Sciatic nerve (tissue), 2 donors: ENCODE measurements around the gene OR4F6. TPM values are rescaled to one million over a fixed set of nuclear protein-coding genes. Genes with fewer than 3 reads are reported as not detected.
"Not testable (repeated sequence)": the region's sequence is repeated elsewhere in the genome, so short reads cannot be mapped to it uniquely, and the experiment has no call there.

Experiments used
- ATAC-seq: fragments of 200-7000 bp; cut with Tn5 transposase; one replicate; pipeline ENCODE4 v1.9.1; 2020; ENCODE audit warnings: mild to moderate bottlenecking, moderate library complexity
- DNase-seq: peaks from one replicate; pipeline ENCODE4 v3.0.0-alpha.2; 2020; ENCODE audit warnings: low spot score
- intact Hi-C: fragments of 100-400 bp; cut with DNase I; formaldehyde crosslinking; loops from one replicate; pipeline ENCODE4 v1.14.2; 2022
- total RNA-seq: library from RNA; stranded (reverse); fragmentation: NEBNext Ultra II Directional; extraction: Animal tissue kit (Norgen Biotek cat#: 25700); gene quantifications from one replicate; pipeline ENCODE4 v1.2.1, GENCODE V29; 2021
- donor health status: DM: no; HTN: no; CAD: no.
- donor health status: DM: no; HTN: no; CAD: no.

OR4F6 gene
- total RNA-seq: not detected

GRCh38 chr15:101803209-101803608, at the start of gene OR4F6:
OR4F6 (plus strand) TSS chr15:101803509; CDS start chr15:101805720, 2,211 bp downstream.
- intact Hi-C loops: no loop called here
- no peak for DNase-seq
- ATAC-seq: no peak

- intact Hi-C loops, DNase-seq, ATAC-seq: not testable (repeated sequence)
These were observed 38.5 kb upstream of the OR4F6 start for GRCh38 chr15:101764669-101765339.

DNA sequence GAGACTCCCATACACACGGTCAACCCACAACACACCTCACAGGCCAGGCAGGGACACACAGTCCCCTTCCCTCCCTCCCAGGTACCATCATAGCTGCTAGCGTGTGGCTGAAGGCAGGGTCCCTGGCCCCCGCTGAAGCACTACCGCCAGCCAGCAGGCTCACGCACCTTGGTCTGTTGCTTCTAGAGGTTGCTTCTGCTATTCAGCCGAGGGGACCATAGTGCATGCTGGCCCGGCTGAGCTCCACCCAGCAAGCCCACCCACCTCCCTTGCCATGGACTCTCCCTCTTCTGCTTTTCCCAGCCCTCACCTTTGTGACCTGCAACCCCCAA, 38.0 kb upstream of the OR4F6 start:
- DNase-seq, ATAC-seq, intact Hi-C loops: not testable (repeated sequence)

DNA sequence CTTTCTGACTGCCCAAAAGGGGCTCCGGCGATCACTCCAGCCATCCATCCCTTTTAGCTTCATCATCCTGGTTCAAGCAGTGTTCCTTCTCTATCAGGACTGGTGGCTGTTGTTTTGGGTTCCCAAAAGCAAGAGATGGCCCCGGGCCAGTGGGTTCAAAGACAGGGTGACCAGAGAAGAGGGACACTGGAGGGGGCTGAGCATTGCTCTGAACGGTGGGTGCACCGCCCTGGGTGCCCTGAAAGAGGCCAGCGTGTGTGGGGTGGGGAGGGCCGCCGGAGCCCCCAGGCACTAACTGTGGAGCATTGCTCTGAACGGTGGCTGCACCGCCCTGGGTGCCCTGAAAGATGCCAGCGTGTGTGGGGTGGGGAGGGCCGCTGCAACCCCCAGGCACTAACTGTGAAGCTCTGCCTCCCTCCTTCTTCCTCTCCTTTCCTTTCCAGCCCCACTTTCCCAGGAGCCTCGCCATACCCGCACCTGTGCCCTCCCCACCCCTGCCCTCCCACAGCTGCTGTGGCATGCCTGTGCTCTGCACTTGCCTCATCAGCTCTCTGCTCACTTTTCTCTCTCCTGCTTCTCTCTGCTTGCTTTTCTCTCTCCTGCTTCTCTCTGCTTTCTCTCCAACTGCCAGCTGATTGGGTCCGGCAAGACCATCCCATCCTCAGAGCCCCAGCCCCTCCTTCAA, 37.4 kb upstream of the OR4F6 start:
- DNase-seq (no peak), ATAC-seq (no peak)
- intact Hi-C loops: no loop called here

DNA sequence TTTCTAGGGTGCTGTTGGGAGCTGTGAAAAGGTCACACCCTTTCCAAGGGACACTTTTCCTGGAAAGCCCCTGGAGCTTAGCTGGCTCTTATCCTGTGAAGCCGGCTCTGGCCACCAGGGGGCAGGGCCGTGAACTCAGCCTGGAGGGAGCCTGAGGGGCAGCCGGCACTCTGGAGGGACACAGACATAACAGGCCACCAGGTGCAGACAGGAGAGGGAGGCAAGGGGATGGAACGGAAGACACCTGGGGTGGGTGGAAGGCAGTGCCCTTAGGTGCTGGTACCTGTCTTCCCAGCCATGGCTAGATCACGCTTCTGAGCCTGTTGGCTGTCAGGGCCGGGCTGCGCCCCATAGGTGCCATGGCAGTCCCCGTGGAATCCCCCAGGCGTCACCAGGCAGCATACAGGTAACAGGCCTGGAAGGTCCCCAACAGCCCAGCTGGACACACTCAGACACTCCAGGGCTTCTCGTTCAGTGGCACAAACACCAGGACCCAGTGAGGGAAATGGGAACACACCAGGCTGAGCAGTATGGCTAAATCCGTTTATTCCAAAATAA, 36.1 kb upstream of the OR4F6 start:
- DNase-seq, ATAC-seq, intact Hi-C loops: not testable (repeated sequence)

- no peak for DNase-seq
- ATAC-seq: no peak
- intact Hi-C loops: no loop called here
These were observed 30.4 kb upstream of the OR4F6 start for GRCh38 chr15:101772921-101773320.

- DNase-seq: no peak
- intact Hi-C loops: no loop called here
These were observed 29.7 kb upstream of the OR4F6 start for GRCh38 chr15:101773496-101774100.

DNA sequence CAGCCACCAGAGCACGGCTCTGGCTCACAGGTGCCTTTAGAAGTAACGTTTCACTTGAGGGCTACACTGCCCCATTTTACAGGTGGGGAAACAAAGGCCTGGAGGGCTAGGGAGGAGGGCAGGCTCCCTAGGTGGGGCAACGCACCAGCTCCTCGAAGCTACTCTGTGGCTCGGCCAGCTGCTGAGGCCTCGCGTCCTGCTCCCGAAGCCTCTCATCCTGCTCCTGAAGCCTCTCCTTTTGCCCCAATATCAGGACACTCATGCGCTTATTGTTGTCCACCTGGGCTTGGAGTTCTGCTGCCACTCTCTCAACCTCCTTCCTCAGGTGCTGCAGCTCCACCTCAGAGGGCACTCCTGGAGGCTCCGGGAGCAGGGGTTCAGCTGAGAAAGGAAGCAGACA, 28.2 kb upstream of the OR4F6 start:
- intact Hi-C loops: no loop called here
- DNase-seq (no peak), ATAC-seq (no peak)

More at GRCh38 chr15:101773496-101774100, 29.7 kb upstream of the OR4F6 start:
- ATAC-seq: no peak

GRCh38 chr15:101778576-101778975, 24.7 kb upstream of the OR4F6 start:
- DNase-seq, intact Hi-C loops, ATAC-seq: not testable (repeated sequence)

DNA sequence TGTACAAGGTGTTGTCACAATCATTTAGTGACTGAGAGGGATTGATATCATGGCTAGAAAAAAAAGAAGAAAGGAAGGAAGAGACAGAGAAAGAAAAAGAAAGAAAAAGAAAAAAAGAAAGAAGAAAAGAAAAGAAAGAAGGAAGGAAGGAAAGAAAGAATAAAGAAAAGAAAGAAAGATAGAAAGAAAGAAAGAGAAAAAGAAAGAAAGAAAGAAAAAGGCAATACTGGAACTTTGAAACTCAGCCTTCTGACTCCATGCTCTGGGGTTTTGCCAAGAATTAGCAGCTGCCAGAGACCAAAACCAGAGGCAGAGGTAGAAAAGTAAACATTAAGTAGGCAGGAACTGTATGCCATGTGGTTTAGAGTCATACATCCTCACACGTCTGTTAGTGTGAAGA, 23.1 kb upstream of the OR4F6 start:
- intact Hi-C loops, ATAC-seq, DNase-seq: not testable (repeated sequence)

- intact Hi-C loops: no loop called here
- no peak for DNase-seq
- no peak for ATAC-seq
These were observed 21.4 kb upstream of the OR4F6 start for GRCh38 chr15:101781928-101782327.

DNA sequence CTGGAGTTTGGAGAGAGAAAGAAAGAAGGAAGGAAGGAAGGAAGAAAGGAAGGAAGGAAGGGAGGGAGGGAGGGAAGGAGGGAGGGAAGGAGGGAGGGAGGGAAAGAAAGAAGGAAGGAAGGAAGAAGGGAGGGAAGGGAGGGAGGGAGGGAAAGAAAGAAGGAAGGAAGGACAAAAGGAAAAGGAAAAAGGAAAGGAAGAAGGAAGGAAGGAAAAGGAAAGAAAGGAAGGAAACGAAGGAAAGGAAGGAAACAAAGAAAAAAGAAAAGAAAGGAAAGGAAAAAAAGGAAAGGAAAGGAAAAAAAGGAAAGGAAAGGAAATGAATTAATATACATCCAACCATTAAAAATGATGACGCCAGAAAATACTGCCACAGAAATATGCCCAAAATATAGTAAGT, 18.7 kb upstream of the OR4F6 start:
- intact Hi-C loops: no loop called here
- DNase-seq (no peak), ATAC-seq (no peak)

GRCh38 chr15:101786422-101786821, 16.9 kb upstream of the OR4F6 start:
- DNase-seq, intact Hi-C loops, ATAC-seq: not testable (repeated sequence)

DNA sequence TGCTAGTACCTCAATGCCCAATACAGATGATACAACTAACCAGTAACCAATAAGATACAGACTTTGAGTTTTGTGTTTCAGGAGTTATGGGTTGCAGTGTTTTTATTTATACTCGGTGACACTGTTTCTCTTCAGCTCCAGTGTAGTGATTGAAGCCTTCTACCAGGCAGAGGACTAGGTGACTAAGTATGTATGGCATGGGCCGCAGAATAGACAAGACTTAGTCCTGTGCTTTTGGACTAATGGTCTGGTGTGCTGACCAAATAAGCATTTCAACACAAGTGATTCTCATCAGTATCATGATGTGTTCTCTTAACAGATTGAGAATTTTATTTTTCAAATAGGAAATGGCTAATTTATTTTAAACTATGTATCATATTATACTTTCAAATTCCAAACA, 15.3 kb upstream of the OR4F6 start:
- DNase-seq, intact Hi-C loops, ATAC-seq: not testable (repeated sequence)

DNA sequence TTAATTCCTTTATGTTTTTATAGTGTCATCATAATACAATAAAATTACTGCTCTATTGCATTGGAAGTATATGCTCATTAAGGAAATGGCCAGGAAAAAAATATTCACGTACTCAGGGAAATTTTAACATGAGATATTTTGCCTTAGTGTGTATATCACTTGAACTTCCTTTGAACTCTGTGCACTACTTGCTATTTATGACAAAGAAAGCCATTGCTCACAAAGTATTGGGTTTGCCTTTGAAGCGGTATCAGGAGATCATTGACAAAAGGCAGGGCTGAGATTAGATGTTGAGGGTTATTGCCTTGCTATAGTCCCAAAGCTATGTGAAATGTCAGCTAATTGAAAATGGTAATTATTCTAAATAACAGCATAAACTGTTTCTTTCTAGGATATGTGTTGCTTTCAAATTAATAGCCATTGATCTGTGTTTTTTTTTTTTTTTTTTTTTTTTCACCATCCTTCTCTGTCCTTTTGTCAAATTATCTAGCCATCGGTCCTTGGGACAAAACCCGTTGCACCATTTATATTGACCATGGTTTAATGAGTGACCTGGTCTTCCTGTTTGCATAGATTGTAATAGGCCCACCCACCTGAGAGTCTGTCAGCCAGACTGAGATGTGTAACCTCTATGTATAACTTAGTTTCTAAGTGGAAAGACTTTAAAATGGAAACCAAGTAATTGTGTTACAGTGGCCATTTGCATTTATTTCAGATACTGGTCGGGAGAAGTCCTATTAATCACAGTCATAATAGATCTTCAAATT, 14.6 kb upstream of the OR4F6 start:
- ATAC-seq, DNase-seq, intact Hi-C loops: not testable (repeated sequence)

DNA sequence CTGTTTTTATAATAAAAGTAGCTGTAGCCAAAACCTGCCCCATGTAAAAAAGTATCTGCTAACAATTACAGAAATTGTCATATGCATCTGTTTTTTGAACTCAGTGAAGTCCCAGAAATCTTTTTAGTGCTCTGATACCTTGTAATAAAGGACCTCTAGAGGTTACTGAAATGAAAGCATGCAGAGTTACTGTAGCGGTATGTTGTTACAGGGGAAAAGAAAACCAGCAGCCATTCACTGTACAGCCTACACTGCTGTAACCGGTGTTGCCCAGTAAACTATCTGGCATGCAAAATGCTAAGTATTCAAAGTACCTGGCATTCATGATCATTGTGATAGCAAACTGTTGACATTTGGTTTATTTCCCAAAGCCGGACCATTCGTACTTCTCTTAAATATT, 12.6 kb upstream of the OR4F6 start:
- ATAC-seq, intact Hi-C loops, DNase-seq: not testable (repeated sequence)

- ATAC-seq, intact Hi-C loops, DNase-seq: not testable (repeated sequence)
These were observed 9.3 kb upstream of the OR4F6 start for GRCh38 chr15:101793981-101794380.

DNA sequence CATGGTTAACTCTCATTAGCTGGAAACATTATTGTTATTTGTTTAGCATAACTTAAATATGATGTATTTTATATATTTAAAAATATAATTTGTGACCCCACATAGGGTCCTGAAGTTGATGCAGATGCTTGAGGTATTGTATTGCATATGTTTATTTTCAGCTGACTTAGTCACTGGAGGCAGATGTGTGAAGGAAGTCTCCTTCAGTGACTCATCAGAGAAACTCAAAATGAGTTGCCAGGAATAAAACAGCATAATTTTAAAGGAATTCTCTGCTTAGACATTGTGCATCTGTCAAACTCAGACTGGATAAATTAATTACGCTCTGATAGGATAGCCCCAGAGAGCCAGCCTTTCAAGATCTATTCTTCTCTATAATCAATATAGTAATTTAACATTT, 7.9 kb upstream of the OR4F6 start:
- DNase-seq (no peak), ATAC-seq (no peak)
- intact Hi-C loops: no loop called here

DNA sequence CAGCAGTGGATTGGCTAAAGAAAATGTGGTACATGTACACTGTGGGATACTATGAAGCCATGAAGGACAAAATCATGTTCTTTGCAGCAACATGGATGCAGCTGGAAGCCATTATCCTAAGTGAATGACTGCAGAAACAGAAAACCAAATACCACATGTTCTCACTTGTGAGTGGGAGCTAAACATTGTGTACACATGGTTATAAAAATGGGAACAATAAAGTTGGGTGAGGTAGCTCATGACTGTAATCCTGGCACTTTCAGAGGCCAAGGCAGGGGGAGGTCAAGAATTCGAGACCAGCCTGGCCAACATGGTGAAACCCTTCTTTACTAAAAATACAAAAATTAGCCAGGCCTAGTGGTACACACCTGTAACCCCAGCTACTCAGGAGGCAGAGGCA, 3.6 kb upstream of the OR4F6 start:
- no peak for DNase-seq
- intact Hi-C loops: no loop called here

More for the DNA sequence above, 3.6 kb upstream of the OR4F6 start:
- ATAC-seq: no peak
